ENCODE data around the gene RFT1.

RFT1 gene

DNA sequence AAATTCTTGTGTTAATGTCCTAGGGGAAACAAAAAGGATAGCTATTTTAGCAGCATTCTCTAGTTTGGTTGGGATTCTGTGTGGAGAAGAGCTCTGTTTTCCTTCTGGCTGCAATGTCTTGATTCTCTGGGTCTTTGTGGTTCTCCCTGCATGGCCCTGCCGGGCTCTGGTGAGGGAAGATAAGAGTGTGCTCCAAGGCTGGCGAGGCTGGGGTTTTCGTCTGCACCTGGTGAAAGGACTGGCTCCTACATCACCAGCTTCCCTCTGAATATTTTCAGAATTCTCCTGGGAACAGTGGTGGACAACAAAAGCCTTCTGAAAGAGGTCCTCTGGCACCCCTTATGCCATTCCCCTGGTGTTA is 46.3 kb downstream of the RFT1 start:
- no peak for DNase-seq

DNA sequence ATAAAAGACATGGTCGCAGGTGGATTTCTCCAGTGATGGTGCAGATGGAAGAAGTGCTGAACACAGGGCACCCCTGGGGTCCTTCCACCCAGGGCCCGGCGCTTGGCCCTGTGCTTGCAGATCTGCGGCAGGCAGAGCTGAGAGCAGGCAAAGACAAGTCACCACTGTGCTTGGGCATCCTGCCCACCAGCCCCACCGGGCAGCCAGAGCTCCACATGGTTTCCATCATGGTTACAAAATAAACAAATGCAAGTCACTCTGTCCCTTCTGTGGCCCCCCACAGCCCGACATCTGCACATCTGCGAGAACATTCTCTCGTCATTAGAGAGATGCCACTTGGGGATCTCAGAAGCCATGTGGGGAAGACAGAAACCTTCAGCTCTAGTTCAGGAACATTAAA is 46.7 kb downstream of the RFT1 start:
- DNase-seq: no peak

GRCh38 chr3:53082736-53083135 is 47.5 kb downstream of the RFT1 start:
- no peak for DNase-seq

DNA sequence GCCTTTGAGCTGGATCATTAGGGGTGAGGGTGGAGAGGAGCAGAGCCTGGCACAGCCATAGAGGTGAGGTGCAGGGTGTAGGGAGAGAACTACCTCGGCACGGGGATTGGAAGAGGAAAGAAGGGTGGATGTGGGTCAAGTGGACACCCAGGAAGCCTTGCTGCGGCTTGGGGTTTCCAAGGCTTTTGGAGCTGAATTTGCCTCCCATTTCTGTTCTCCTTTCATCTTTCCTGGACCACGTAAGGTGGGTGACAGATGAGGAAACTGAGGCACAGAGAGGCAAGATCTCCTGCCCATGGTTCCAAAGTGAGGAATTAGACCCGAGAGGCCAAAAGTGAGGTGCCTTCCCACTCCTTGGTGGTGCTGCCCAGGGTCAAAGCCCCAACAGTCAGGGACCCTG is 48.9 kb downstream of the RFT1 start:
- DNase-seq: no peak

GRCh38 chr3:53080612-53081205 is 49.5 kb downstream of the RFT1 start:
- DNase-seq: no peak

GRCh38 chr3:53079791-53080555 is 50.3 kb downstream of the RFT1 start:
- no peak for DNase-seq

DNA sequence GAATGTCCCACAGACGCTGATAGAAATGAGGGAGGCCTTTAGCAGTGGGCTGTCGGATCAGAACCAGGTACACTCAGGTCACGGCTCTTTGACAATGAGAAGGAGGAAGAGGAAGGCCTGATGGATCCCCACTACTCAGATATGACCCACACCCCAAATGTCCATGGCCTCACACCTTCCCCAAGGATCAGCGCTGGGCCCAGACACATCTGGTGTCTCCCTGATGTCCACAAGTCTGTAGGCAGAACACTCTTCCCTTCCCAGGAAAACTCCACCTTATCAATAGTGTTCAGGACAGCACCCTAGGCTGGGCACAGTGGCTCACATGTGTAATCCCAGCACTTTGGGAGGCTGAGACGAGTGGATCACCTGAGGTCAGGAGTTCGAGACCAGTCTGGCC is 51.1 kb downstream of the RFT1 start:
- DNase-seq: no peak

- no peak for DNase-seq
Observed at GRCh38 chr3:53078656-53079055, 51.6 kb downstream of the RFT1 start.

GRCh38 chr3:53077476-53078220 is 52.6 kb downstream of the RFT1 start:
- no peak for DNase-seq

DNA sequence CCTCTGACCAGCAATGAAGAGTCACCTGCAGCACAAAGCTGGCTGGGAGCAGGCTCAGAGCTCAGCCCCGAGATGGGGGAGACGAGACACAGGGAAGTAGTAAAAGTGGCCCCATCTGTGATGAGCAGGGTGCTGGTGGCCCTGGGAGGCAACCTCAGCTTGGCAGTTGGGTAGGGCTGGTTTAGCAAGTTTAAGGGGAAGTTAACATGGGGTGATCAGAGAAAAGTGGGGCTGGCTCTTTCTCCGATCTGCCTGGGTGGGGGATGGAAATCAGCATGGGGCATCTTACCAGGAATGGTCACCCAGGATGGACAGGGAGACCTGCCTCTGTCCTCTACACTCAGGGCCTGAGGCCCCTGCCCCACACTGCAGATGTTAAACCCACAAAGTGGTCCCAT is 54.5 kb downstream of the RFT1 start:
- no peak for DNase-seq

DNA sequence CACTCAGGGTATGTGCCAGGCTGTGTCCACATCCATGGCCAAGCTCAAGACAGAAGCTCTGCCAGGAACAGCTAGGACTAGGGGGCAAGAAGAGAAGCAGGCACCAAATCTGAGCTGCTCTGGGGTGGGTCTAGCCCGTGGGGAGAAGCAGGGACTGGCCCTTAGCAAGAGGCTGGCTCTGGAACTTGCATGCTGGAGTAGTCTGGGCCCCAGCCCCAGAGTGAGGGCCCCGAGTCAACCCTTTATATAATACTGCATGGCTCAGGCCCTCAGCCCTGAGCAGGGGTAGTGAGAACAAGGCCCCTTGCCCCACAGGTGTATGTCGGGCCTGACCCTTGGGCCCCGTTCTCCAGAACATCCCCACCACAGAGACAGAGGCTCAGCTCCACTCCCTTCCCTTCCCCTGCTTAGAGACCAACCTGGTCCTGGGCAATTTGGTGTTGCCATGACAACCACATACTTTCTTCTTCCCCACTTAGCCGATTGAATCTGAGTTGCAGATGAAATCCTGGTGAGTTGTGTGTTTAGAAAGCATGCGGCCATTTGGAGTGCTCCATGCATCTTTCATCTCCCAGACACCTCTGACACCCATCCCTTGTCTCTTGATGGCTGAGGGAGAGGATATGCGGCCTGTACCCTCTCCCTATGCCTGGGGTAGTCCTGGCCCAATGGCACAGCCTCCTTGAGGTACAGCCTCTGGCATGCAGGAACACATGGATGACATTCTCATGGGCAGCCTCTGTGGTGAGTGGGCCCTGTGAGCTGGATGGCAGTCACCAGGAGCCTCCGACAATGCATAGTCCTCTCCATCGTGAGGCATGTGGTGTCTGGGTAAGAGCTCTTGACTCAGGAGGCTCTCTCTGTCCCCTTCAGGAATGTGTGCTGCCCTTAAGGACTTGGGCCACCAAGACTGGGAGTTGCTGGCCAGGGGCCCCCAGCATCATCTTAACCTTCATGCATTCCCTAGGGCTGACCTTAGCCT is 55.2 kb downstream of the RFT1 start:
- no peak for DNase-seq

DNA sequence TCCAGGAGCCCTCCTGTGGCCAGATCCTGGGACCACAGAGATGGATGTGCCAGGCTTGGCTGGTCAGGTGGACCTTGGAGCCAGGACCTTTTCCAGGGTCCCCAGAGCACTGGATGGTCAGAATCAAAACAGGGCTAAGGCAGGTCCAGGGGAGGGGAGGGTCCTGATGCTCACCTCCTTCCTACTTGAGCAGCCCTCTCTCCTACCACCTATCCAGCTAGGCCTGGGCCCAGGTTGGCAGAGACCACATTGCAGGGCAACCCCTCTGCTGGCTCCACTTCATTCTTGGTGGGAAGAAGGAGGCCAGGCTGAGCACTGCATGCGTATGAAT is 55.9 kb downstream of the RFT1 start:
- DNase-seq: no peak

DNA sequence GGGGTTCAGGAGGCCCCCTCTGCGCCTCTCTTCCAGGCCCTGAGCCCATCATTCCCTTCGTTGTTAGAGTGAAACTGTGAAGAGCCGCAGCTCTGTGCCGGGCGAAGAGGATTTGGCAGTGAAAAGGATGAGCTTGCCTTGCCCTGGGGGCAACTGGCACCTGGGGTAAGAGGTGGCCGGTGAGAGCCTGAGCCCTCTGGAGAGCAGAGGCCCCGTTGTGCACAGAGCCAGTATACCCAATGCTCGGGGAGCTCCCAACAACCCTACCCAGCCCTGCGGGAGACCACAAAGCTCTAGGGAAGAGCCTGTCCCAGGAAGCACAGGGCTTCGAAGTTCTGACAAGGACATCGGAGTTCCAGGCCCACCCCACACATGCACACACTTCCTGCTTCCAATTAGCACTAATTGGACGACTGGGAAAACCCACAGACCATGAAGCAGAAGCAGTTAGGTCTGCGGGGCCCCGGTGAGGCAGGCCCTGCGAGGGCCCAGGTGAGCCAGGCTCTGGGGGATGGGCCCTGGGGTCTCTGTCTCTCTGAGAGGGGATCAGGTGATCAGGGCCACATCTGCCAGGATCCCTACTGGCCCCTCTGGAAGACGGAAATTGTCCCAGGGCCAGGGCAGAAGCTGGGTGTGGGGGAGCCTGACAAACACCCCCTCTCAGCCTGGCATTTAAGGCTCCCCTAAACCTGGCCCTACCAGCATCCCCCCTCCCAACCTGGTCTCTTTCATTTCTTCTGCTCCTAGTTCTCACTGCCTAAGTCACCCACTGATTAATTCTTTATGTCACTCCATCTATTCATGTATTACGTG is 56.5 kb downstream of the RFT1 start:
- no peak for DNase-seq

DNA sequence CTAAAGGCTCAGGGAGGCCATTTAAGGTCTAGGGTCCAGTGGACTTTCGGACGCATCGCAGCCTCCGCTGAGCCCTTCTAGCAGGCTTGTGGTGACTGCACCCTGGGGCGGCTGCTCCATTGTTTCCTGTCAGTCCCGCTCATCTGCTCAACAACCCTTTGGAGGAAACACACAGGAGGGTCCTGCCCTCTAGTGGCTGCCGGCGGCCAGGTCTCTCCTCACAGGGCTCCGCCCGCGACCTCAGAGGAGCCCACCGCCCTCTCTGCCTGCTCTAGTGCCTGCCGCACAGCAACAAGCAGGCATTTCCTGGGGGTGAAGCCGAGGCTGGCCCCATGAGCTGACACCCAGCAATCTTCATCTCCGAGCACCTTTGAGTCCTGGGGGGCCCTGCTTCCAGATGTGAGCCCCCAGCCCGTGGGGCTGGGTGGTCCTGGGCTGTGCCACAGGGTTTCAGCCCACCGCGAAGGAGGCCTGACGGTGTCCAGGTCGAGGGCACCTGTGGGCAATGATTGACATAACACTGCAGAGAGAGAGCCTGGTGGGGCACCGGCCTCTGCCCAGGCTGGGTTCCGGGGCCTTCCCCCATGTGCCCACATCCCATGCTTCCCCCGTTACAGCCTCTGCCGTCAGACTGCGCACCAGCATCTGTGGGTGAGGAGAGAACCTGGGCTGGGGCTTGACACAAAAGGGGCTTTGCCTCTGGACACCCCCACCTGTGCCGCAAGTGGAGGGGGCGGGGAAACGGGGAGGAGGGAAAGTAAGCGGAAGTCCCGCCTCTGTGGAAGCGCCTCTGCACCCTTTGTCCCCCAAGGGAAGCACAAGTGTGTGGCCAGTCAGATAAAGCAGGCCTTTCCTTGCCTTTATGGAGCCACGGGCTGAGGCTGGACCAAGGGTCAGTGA is 57.3 kb downstream of the RFT1 start:
- peak; percentile 93 for DNase-seq

- DNase-seq: no peak
Observed at GRCh38 chr3:53071882-53072431, 58.3 kb downstream of the RFT1 start.

GRCh38 chr3:53069422-53070068 is 60.7 kb downstream of the RFT1 start:
- no peak for DNase-seq

- DNase-seq: no peak
Observed at GRCh38 chr3:53068176-53068575, 62.1 kb downstream of the RFT1 start.

DNA sequence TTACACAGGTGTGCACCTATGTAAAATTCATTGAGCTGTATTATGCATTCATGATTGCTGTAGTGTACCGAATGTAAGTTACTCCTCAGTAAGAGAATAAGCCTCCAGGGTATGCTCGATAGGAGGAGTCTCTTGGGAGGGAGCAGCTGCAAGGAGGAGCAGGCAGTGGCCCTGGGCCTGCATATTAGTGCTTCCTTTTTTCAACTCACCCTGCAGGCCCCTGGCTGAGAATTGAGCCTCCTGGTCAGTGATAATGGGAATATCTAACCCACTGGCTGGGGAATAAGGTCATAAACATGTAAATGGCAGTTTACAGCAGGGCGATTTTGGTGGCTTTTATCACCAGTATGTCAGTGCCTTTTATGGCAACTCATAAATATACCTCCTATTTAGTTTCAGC is 62.7 kb downstream of the RFT1 start:
- no peak for DNase-seq

DNA sequence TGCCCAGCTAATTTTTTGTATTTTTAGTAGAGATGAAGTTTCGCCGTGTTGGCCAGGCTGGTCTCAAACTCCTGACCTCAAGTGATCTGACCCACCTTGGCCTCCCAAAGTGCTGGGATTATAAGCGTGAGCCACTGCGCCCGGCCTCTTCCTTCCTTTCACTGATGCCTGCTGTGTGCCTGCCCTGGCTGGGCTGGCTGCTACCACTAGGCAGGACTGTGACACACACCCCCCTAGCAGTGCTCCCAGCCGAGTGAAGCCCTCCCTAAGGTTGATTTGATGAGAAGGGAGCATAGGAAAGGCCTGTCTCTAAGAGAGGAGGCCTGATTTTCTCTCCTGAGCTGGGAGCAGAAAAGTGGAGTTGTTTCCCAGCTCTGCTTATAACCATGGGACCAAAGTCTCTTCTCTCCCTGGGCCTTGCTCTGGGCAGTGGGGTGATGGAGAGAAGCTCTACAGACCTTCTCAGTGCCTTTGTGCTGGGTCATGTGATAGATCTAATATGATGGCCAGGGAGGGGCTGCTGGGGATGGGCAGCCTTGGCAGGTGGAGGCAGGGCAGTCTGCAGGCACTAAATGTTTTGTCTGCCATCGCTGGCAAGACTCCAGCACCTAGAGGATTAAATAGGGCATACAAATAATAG is 64.3 kb downstream of the RFT1 start:
- DNase-seq: no peak

DNA sequence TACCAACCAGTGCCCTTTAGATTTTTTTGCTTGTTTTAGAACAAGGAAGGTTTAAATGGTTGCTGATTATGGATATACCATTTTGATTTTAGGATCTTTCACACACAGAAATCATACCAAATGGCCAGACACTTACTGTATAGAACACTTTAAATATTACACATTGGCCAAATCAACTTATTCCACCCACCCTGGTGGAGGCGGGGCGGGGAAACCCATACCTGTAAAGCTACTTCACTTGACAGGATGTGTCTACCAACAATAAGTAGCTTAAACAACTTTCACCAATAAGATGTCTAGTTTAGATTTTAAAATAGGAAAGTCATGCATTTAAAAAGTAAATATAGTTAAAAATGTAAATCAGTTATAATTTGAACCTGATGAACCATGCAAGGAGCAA is 67.3 kb downstream of the RFT1 start:
- DNase-seq: no peak
